PFSK-1 (cell line): Measurements from ENCODE around the gene SRPRB.

Source experiments
- FOXP2 ChIP-seq: optimal IDR thresholded peaks from 2 replicates; pipeline ENCODE3; 2011; ENCODE audit warnings: borderline replicate concordance, control low read depth, inconsistent platforms; ENCODE audit not compliant: insufficient read depth; ENCODE audit errors: extremely low read length, extremely low read depth
- POLR2AphosphoS5 ChIP-seq: IDR thresholded peaks from 2 replicates; pipeline ENCODE4 v1.6.1; 2012; ENCODE audit warnings: low read depth, mild to moderate bottlenecking, control low read depth, low read length, moderate library complexity
- SIN3A ChIP-seq: IDR thresholded peaks from 2 replicates; pipeline ENCODE4 v1.6.1; 2012; ENCODE audit warnings: mild to moderate bottlenecking, low read length, moderate library complexity, borderline replicate concordance; ENCODE audit not compliant: insufficient read depth
- TAF1 ChIP-seq: IDR thresholded peaks from 2 replicates; pipeline ENCODE4 v1.6.1; 2012; ENCODE audit warnings: low read length, control low read depth, borderline replicate concordance; ENCODE audit not compliant: insufficient read depth
- TF ChIP-seq, protein P1 (sequence below), 2 experiments: IDR thresholded peaks; 2 replicates each; pipeline versions ENCODE4 v1.6.1 to v1.8.0; 2011 to 2012; ENCODE audit warnings: low read depth in 2 of 2, low read length in 2 of 2, control low read depth in 1 of 2, inconsistent platforms in 1 of 2, mild to moderate bottlenecking in 1 of 2, moderate library complexity in 1 of 2; ENCODE audit not compliant: insufficient read depth in 1 of 2

DNA sequence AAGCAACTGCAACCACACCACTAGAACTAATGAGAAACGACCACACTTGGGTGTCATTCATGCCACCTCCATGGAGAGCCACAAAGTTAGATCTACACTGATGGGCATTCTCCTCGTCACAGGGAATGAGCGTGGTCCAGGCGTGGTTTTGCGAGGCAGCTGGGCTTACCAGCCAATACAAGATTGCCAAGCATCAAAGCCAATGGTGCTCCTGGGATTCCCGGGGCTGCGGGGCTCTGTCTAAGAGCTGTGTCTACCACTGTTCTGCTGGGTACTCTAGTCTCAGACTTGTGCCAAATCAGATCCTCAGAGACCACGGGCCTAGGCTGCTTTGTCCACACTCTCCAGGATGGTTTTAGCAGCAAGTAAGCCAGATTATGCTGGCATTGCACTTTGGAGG is 46.3 kb downstream of the SRPRB start:
- TF ChIP-seq POLR2AphosphoS5 (no peak), FOXP2 (no peak), TAF1 (no peak), SIN3A (no peak)
- TF ChIP-seq, protein P1, sequence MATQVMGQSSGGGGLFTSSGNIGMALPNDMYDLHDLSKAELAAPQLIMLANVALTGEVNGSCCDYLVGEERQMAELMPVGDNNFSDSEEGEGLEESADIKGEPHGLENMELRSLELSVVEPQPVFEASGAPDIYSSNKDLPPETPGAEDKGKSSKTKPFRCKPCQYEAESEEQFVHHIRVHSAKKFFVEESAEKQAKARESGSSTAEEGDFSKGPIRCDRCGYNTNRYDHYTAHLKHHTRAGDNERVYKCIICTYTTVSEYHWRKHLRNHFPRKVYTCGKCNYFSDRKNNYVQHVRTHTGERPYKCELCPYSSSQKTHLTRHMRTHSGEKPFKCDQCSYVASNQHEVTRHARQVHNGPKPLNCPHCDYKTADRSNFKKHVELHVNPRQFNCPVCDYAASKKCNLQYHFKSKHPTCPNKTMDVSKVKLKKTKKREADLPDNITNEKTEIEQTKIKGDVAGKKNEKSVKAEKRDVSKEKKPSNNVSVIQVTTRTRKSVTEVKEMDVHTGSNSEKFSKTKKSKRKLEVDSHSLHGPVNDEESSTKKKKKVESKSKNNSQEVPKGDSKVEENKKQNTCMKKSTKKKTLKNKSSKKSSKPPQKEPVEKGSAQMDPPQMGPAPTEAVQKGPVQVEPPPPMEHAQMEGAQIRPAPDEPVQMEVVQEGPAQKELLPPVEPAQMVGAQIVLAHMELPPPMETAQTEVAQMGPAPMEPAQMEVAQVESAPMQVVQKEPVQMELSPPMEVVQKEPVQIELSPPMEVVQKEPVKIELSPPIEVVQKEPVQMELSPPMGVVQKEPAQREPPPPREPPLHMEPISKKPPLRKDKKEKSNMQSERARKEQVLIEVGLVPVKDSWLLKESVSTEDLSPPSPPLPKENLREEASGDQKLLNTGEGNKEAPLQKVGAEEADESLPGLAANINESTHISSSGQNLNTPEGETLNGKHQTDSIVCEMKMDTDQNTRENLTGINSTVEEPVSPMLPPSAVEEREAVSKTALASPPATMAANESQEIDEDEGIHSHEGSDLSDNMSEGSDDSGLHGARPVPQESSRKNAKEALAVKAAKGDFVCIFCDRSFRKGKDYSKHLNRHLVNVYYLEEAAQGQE (IDR thresholded peaks at IDR 0.05; ENCODE audit: insufficient read depth in 1 of 2, low read depth in 2 of 2, low read length in 2 of 2) = no peak
